Measurements from ENCODE around the gene HACL1. TPM values are rescaled to one million over a fixed set of nuclear protein-coding genes. Genes with fewer than 3 reads are reported as not detected.
"Not testable (repeated sequence)": the region's sequence is repeated elsewhere in the genome, so short reads cannot be mapped to it uniquely, and the experiment has no call there.

HACL1 gene
- total RNA-seq, 3 donors from 2014 or later: 27.7 to 40.3 (median 28.8) TPM

DNA sequence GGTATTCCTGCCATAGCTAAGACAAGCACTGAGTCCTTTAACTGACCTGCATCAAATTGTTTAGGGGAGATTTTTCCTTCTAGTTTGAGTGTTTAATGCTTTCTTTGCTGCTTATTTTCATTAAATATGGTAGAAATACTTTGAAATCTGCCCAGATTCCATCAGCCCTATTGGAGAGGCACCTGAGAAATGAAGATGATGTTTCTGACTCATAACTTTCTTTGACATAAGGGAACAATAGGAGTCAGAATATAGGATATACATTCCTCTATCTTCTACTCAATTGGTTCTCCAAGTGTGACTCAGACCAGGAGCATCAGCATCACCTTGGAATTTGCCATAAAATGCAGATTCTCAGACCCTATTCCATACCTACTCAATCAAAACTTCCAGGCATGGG lies 27.6 kb upstream of the HACL1 start:
- DNase-seq (ENCODE audit: low spot score in 2 of 2): no peak
- H3K27me3 ChIP-seq: no peaks in the 10 kb centered on the region
- H3K36me3 ChIP-seq: no peaks in the 10 kb centered on the region
- H3K4me1 ChIP-seq: no peaks in the 10 kb centered on the region
- intact Hi-C loops (cut with DNase I; ENCODE audit: low total_unique reads): no loop called here
- no peaks in the 10 kb centered on the region for H3K9me3 ChIP-seq
- no peak overlapping the region for H3K27ac ChIP-seq
- TF ChIP-seq POLR2A (IDR thresholded peaks at IDR 0.05) (no peak), POLR2AphosphoS5 (IDR thresholded peaks at IDR 0.05) (no peak)
- TF ChIP-seq, protein P1, sequence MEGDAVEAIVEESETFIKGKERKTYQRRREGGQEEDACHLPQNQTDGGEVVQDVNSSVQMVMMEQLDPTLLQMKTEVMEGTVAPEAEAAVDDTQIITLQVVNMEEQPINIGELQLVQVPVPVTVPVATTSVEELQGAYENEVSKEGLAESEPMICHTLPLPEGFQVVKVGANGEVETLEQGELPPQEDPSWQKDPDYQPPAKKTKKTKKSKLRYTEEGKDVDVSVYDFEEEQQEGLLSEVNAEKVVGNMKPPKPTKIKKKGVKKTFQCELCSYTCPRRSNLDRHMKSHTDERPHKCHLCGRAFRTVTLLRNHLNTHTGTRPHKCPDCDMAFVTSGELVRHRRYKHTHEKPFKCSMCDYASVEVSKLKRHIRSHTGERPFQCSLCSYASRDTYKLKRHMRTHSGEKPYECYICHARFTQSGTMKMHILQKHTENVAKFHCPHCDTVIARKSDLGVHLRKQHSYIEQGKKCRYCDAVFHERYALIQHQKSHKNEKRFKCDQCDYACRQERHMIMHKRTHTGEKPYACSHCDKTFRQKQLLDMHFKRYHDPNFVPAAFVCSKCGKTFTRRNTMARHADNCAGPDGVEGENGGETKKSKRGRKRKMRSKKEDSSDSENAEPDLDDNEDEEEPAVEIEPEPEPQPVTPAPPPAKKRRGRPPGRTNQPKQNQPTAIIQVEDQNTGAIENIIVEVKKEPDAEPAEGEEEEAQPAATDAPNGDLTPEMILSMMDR (IDR thresholded peaks at IDR 0.05): no peak
- no peak overlapping the region for H3K4me3 ChIP-seq

DNA sequence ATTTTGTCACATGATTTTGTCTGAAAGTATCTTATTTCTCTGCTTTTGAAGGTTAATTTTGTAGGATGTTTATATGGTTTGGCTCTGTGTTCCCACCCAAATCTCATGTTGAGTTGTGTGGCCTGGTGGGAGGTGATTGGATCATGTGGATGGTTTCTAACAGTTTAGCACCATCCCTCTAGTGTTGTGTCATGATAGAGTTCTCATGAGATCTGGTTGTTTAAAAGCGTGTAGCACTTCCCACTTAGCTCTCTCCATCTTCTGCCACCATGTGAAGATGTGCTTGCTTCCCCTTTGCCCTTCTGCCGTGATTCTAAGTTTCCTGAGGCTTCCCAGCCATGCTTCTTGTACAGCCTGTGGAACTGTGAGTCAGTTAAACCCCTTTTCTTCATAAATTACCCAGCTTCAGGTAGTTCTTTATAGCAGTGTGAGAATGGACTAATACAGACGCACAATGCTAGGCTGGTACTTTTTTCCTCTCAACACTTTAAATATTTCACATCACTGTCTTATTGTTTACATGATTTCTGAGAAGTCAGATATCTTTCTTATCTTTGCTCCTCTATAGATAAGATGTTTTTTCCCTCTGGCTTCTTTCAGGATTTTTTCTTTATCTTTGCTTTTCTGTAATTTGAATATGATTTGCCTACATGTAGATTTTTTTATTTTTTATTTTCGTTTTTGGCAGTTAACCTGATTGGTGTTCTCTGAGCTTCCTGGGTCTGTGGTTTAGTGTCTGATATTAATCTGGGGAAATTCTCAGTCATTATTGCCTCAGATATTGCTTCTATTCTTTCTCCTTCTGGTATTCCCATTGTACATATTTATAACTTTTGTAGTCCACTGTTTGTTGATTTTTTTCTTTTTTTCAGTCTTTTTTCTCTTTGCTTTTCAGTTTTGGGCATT lies 22.4 kb upstream of the HACL1 start:
- TF ChIP-seq, protein P1 (IDR thresholded peaks at IDR 0.05): no peak
- no peak for TF ChIP-seq POLR2AphosphoS5 (IDR thresholded peaks at IDR 0.05)
- TF ChIP-seq POLR2A (IDR thresholded peaks at IDR 0.05): no peak
- intact Hi-C loops (cut with DNase I; ENCODE audit: low total_unique reads): no loop called here
- Histone ChIP-seq H3K27ac (no peak overlapping the region), H3K9me3 (peaks cover 3 to 4% of the 10 kb centered on the region in 2 donors), H3K36me3 (no peaks in the 10 kb centered on the region), H3K4me1 (no peaks in the 10 kb centered on the region), H3K27me3 (no peaks in the 10 kb centered on the region), H3K4me3 (no peak overlapping the region)
- no peak for DNase-seq (ENCODE audit: low spot score in 2 of 2)

GRCh38 chr3:15619659-15620464 lies 18.5 kb upstream of the HACL1 start:
- DNase-seq (ENCODE audit: low spot score in 2 of 2); H3K4me1 ChIP-seq; intact Hi-C loops (cut with DNase I; ENCODE audit: low total_unique reads); H3K27ac ChIP-seq; H3K4me3 ChIP-seq; H3K9me3 ChIP-seq; H3K27me3 ChIP-seq; H3K36me3 ChIP-seq: not testable (repeated sequence)

DNA sequence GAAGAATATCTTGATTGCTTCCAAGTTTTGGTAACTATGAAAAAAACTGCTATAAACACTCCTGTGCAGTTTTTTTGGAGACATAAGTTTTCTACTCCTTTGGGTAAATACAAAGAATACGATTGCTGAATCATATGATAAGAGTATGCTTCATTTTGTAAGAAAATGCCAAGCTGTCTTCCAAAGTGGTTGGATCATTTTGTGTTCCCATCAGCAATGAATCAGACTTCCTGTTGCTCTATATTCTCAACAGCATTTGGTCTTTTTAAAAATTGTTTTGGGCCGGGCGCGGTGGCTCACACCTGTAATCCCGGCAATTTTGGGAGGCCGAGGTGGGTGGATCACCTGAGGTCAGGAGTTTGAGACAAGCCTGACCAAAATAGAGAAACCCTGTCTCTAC lies 14.7 kb upstream of the HACL1 start:
- DNase-seq (ENCODE audit: low spot score in 2 of 2): no peak
- no peak overlapping the region for H3K27ac ChIP-seq
- TF ChIP-seq, protein P1 (IDR thresholded peaks at IDR 0.05): no peak
- TF ChIP-seq POLR2A (IDR thresholded peaks at IDR 0.05) (no peak), POLR2AphosphoS5 (IDR thresholded peaks at IDR 0.05) (no peak)
- H3K27me3 ChIP-seq: no peaks in the 10 kb centered on the region
- H3K36me3 ChIP-seq: no peaks in the 10 kb centered on the region
- intact Hi-C loops (cut with DNase I; ENCODE audit: low total_unique reads): no loop called here
- H3K4me1 ChIP-seq: no peaks in the 10 kb centered on the region
- peaks cover 3 to 4% of the 10 kb centered on the region in 2 donors for H3K9me3 ChIP-seq
- no peak overlapping the region for H3K4me3 ChIP-seq

DNA sequence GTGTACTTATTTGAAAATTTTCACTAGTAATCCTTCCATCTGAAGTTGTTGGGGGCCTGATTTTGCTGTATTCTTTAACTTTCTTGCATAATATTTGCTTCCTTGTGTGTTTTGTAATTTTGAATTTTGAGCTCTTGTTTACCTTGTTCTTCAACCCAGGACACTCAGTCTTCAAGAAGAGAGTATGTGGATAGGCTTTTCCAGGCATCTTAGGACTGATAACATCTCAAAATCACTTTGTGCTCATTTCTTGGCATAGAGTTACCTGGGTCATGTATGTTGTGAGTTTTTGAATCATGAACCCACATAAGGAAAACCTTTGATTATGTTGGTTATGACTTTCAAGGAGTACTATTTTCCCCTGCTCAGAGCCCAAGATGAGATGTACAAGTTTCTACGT lies 13.6 kb upstream of the HACL1 start:
- Histone ChIP-seq H3K9me3 (peaks cover under 1 to 2% of the 10 kb centered on the region in 2 donors), H3K27me3 (no peaks in the 10 kb centered on the region), H3K27ac (no peak overlapping the region), H3K4me3 (no peak overlapping the region), H3K36me3 (no peaks in the 10 kb centered on the region), H3K4me1 (no peaks in the 10 kb centered on the region)
- no peak for DNase-seq (ENCODE audit: low spot score in 2 of 2)
- TF ChIP-seq, protein P1 (IDR thresholded peaks at IDR 0.05): no peak
- TF ChIP-seq POLR2A (IDR thresholded peaks at IDR 0.05): no peak
- TF ChIP-seq POLR2AphosphoS5 (IDR thresholded peaks at IDR 0.05): no peak
- intact Hi-C loops (cut with DNase I; ENCODE audit: low total_unique reads): no loop called here
